NCI-H146 (cell line): ENCODE results near the gene HRCT1.
"Not testable (repeated sequence)": the region's sequence is repeated elsewhere in the genome, so short reads cannot be mapped to it uniquely, and the experiment has no call there.

Source experiments
- DNase-seq: peaks from one replicate; lab custom pipeline; 2025; lab: John Stamatoyannopoulos, UW

HRCT1 gene

GRCh38 chr9:35896570-35896969 lies 9.4 kb upstream of the HRCT1 start:
- DNase-seq = no peak

GRCh38 chr9:35897376-35898099 lies 8.5 kb upstream of the HRCT1 start:
- not testable (repeated sequence) for DNase-seq

GRCh38 chr9:35898337-35898736 lies 7.7 kb upstream of the HRCT1 start:
- no peak for DNase-seq

GRCh38 chr9:35899021-35899420 lies 7.0 kb upstream of the HRCT1 start:
- DNase-seq = no peak

- DNase-seq = peak; percentile 66
These were observed 3.0 kb upstream of the HRCT1 start for GRCh38 chr9:35903049-35903448.

- no peak for DNase-seq
These were observed 1.7 kb upstream of the HRCT1 start for GRCh38 chr9:35904338-35904737.

- DNase-seq = no peak
These were observed 786 bp upstream of the HRCT1 start for GRCh38 chr9:35905051-35905781.

- DNase-seq = no peak
These were observed 1.1 kb downstream of the HRCT1 start for GRCh38 chr9:35906923-35907699.

GRCh38 chr9:35907711-35908503 lies 1.9 kb downstream of the HRCT1 start:
- no peak for DNase-seq

- no peak for DNase-seq
These were observed 2.6 kb downstream of the HRCT1 start for GRCh38 chr9:35908504-35909125.

- no peak for DNase-seq
These were observed 3.3 kb downstream of the HRCT1 start, which contains the start of gene SPAAR for GRCh38 chr9:35909274-35909673. TSS of gene SPAAR (plus strand) at chr9:35909490. CDS start at chr9:35910464, 974 bp downstream.

GRCh38 chr9:35909687-35910612 lies 3.9 kb downstream of the HRCT1 start:
- DNase-seq = no peak

- peak; percentile 32 for DNase-seq
These were observed 4.8 kb downstream of the HRCT1 start for GRCh38 chr9:35910613-35911359.

- no peak for DNase-seq
These were observed 5.7 kb downstream of the HRCT1 start for GRCh38 chr9:35911690-35912089.

- no peak for DNase-seq
These were observed 6.9 kb downstream of the HRCT1 start for GRCh38 chr9:35912791-35913400.

GRCh38 chr9:35913429-35913828 lies 7.4 kb downstream of the HRCT1 start:
- not testable (repeated sequence) for DNase-seq

GRCh38 chr9:35914301-35914807 lies 8.4 kb downstream of the HRCT1 start:
- no peak for DNase-seq

- DNase-seq = no peak
These were observed 9.8 kb downstream of the HRCT1 start for GRCh38 chr9:35915681-35916294.
